Mesenteric fat pad (tissue), 1 donor: Measurements from ENCODE around the gene SPATA2L. TPM values are rescaled to one million over a fixed set of nuclear protein-coding genes. Genes with fewer than 3 reads are reported as not detected.
A peak's percentile ranks its signal among the peaks of the same experiment; 100 is the strongest.

Source experiments
- DNase-seq: peaks from one replicate; pipeline ENCODE4 v3.0.0-alpha.2; 2020; ENCODE audit warnings: low spot score
- long read RNA-seq: library from polyadenylated mRNA; unstranded; transcript quantifications from one replicate; pipeline ENCODE4 v2.0.0, GENCODE V29; 2020
- total RNA-seq: library from RNA; stranded (reverse); fragmentation: NEBNext Ultra II Directional; extraction: Animal tissue kit (Norgen Biotek cat#: 25700); gene quantifications from one replicate; pipeline ENCODE4 v1.2.1, GENCODE V29; 2021
- donor health status: DM: yes; HTN: yes; CAD: no.

The SPATA2L gene
- total RNA-seq: 9.1 TPM
- long read RNA-seq, transcript SPATA2L-201 (3 exons, 2,335 nt): major isoform, 50 of 82 reads
- long read RNA-seq, transcript SPATA2L-203 (3 exons, 692 nt): minor isoform, 21 of 82 reads
- long read RNA-seq, partial matches to known transcripts: 4 of 82 reads
- long read RNA-seq, other reads (novel, unspliced or antisense): 7 of 82 reads

- DNase-seq: peak; percentile 95
These were observed at the start of gene SPATA2L for GRCh38 chr16:89701425-89702406. Gene SPATA2L, minus strand, starts transcription at chr16:89701705. Its CDS starts 473 bp downstream, at chr16:89701232.

GRCh38 chr16:89749637-89750036 is 48.1 kb upstream of the SPATA2L start:
- no peak for DNase-seq

- DNase-seq: no peak
These were observed 47.4 kb upstream of the SPATA2L start for GRCh38 chr16:89748921-89749320.

- DNase-seq: no peak
These were observed 46.6 kb upstream of the SPATA2L start for GRCh38 chr16:89748076-89748475.

- DNase-seq: no peak
These were observed 44.5 kb upstream of the SPATA2L start for GRCh38 chr16:89746043-89746442.

- no peak for DNase-seq
These were observed 43.3 kb upstream of the SPATA2L start for GRCh38 chr16:89744813-89745212.

- DNase-seq: no peak
These were observed 41.4 kb upstream of the SPATA2L start for GRCh38 chr16:89742948-89743347.

- DNase-seq: no peak
These were observed 40.0 kb upstream of the SPATA2L start for GRCh38 chr16:89741342-89742014.

- DNase-seq: no peak
These were observed 37.9 kb upstream of the SPATA2L start for GRCh38 chr16:89739383-89739782.

GRCh38 chr16:89738538-89739317 is 37.2 kb upstream of the SPATA2L start:
- DNase-seq: no peak

- no peak for DNase-seq
These were observed 36.5 kb upstream of the SPATA2L start for GRCh38 chr16:89738072-89738377.

- no peak for DNase-seq
These were observed 36.0 kb upstream of the SPATA2L start for GRCh38 chr16:89737341-89738071.

- no peak for DNase-seq
These were observed 35.0 kb upstream of the SPATA2L start for GRCh38 chr16:89736554-89736953.

- DNase-seq: no peak
These were observed 32.3 kb upstream of the SPATA2L start for GRCh38 chr16:89733792-89734191.

- DNase-seq: no peak
These were observed 31.8 kb upstream of the SPATA2L start for GRCh38 chr16:89733322-89733721.

- DNase-seq: no peak
These were observed 31.4 kb upstream of the SPATA2L start for GRCh38 chr16:89732918-89733242.

- no peak for DNase-seq
These were observed 30.8 kb upstream of the SPATA2L start for GRCh38 chr16:89732142-89732917.

- no peak for DNase-seq
These were observed 29.2 kb upstream of the SPATA2L start for GRCh38 chr16:89730610-89731234.

- DNase-seq: no peak
These were observed 28.5 kb upstream of the SPATA2L start for GRCh38 chr16:89729863-89730593.
